ENCODE measurements around the gene PEPD.

GRCh38 chr19:33448159-33448516 is 73.5 kb downstream of the PEPD start:
- TF ChIP-seq CTCF (IDR thresholded peaks at IDR 0.05) (no peak), POLR2A (IDR thresholded peaks at IDR 0.05) (no peak)

Data from esophagus squamous epithelium (tissue), 4 donors.